NAMALWA (cell line): ENCODE results near the gene FAM181A.

Experiments
- DNase-seq: peaks from one replicate; pipeline ENCODE4 v3.0.0-alpha.2; 2015; ENCODE audit warnings: low spot score

The FAM181A gene

GRCh38 chr14:93903342-93904184 lies 23.6 kb upstream of the FAM181A start:
- DNase-seq = peak; percentile 20

- DNase-seq = no peak
These were observed 21.5 kb upstream of the FAM181A start for GRCh38 chr14:93905623-93906022.

GRCh38 chr14:93906341-93907329 lies 20.5 kb upstream of the FAM181A start:
- DNase-seq = peak; percentile 81

- no peak for DNase-seq
These were observed 17.6 kb upstream of the FAM181A start for GRCh38 chr14:93909429-93910128.

GRCh38 chr14:93911975-93912615 lies 15.0 kb upstream of the FAM181A start:
- no peak for DNase-seq

- no peak for DNase-seq
These were observed 14.4 kb upstream of the FAM181A start for GRCh38 chr14:93912782-93913181.

- no peak for DNase-seq
These were observed 12.9 kb upstream of the FAM181A start for GRCh38 chr14:93914278-93914677.

GRCh38 chr14:93915070-93915705 lies 12.0 kb upstream of the FAM181A start:
- DNase-seq = no peak

- no peak for DNase-seq
These were observed 11.3 kb upstream of the FAM181A start for GRCh38 chr14:93915800-93916199.

- DNase-seq = no peak
These were observed 10.6 kb upstream of the FAM181A start for GRCh38 chr14:93916498-93916897.

- DNase-seq = no peak
These were observed 10.0 kb upstream of the FAM181A start for GRCh38 chr14:93917141-93917540.

- no peak for DNase-seq
These were observed 5.9 kb upstream of the FAM181A start for GRCh38 chr14:93921001-93921806.

GRCh38 chr14:93923626-93924025 lies 3.5 kb upstream of the FAM181A start:
- no peak for DNase-seq

- DNase-seq = no peak
These were observed 2.4 kb upstream of the FAM181A start for GRCh38 chr14:93924592-93925355.

GRCh38 chr14:93925374-93925895 lies 1.7 kb upstream of the FAM181A start:
- no peak for DNase-seq

- DNase-seq = no peak
These were observed 785 bp upstream of the FAM181A start for GRCh38 chr14:93926245-93926872.

GRCh38 chr14:93927800-93928145 lies 629 bp downstream of the FAM181A start:
- DNase-seq = no peak

- no peak for DNase-seq
These were observed 1.3 kb downstream of the FAM181A start for GRCh38 chr14:93928184-93929047.
